Lung (tissue), 12 donors: Measurements from ENCODE around the gene TSR3. TPM values are rescaled to one million over a fixed set of nuclear protein-coding genes. Genes with fewer than 3 reads are reported as not detected.
A peak's percentile ranks its signal among the peaks of the same experiment; 100 is the strongest.

Experiments used
- ATAC-seq: fragments of 200-7000 bp; cut with Tn5 transposase; one replicate; pipeline ENCODE4 v1.9.1; 2020; ENCODE audit warnings: moderate number of reproducible peaks; ENCODE audit not compliant: insufficient read depth, low FRiP score
- DNase-seq, 3 donors: peaks; one replicate each; pipeline ENCODE4 v3.0.0-alpha.2; 2013 to 2017
- H3K27ac ChIP-seq, 2 donors: one replicate each; pipeline ENCODE4 v1.5.1; 2013; ENCODE audit warnings: mild to moderate bottlenecking in 2 of 2, moderate library complexity in 2 of 2, control low read depth in 1 of 2, inconsistent platforms in 1 of 2, low read depth in 1 of 2, low read length in 1 of 2
- H3K27me3 ChIP-seq, 3 donors: one replicate each; pipeline ENCODE4 v1.5.1; 2013; ENCODE audit warnings: low read length in 2 of 3; ENCODE audit not compliant: control insufficient read depth in 3 of 3, insufficient read depth in 3 of 3
- H3K36me3 ChIP-seq, 4 donors: one replicate each; pipeline ENCODE4 v1.5.1; 2013; ENCODE audit warnings: low read length in 4 of 4, mild to moderate bottlenecking in 1 of 4, moderate library complexity in 1 of 4; ENCODE audit not compliant: control insufficient read depth in 4 of 4, insufficient read depth in 4 of 4
- H3K4me1 ChIP-seq, 5 donors: one replicate each; pipeline ENCODE4 v1.5.1; 2013; ENCODE audit warnings: low read length in 5 of 5, mild to moderate bottlenecking in 2 of 5, moderate library complexity in 1 of 5; ENCODE audit not compliant: control insufficient read depth in 5 of 5, insufficient read depth in 5 of 5
- H3K4me3 ChIP-seq: one replicate; pipeline ENCODE4 v1.5.1; 2013; ENCODE audit warnings: mild to moderate bottlenecking, control low read depth, moderate library complexity
- H3K9ac ChIP-seq, 2 donors: one replicate each; pipeline ENCODE4 v1.5.1; 2013; ENCODE audit warnings: low read length in 2 of 2, control low read depth in 1 of 2; ENCODE audit not compliant: insufficient read depth in 1 of 2
- H3K9me3 ChIP-seq, 4 donors: one replicate each; pipeline ENCODE4 v1.5.1; 2013; ENCODE audit warnings: low read length in 3 of 4, mild to moderate bottlenecking in 1 of 4, moderate library complexity in 1 of 4; ENCODE audit not compliant: control insufficient read depth in 4 of 4, insufficient read depth in 3 of 4
- CTCF ChIP-seq: IDR thresholded peaks from 2 replicates; pipeline ENCODE4 v1.5.1; 2012; ENCODE audit warnings: mild to moderate bottlenecking; ENCODE audit errors: control extremely low read depth, extremely low read depth
- WGBS, 2 donors: extraction: QIAGEN DNeasy Blood & Tissue Kit; methylation state at CpG; one replicate each; pipeline ENCODE4 v1.1.7; 2013; 5-methylcytosine and 5-hydroxymethylcytosine counted together
- polyA plus RNA-seq, 2 donors: library from polyadenylated mRNA; stranded (reverse); fragments of 200-250 nt; gene quantifications; one replicate each; pipeline ENCODE4 v1.2.1, GENCODE V29; 2013
- total RNA-seq, 2 donors: library from RNA; depleted of rRNA in 1 of 2; stranded (reverse); fragments of >200 nt in 1 of 2; gene quantifications; one replicate each; pipeline ENCODE4 v1.2.1, GENCODE V29; 2014 to 2021
- donor health status: control.
- donor health status: control.
- donor health status: Bipolar disorder and iron deficiency.
- donor health status: healthy.
- donor health status: DM: yes; HTN: yes; CAD: no.

The TSR3 gene
- total and polyA plus RNA-seq, 4 donors, result 32.5 to 66.4 (median 56.6) TPM

DNA sequence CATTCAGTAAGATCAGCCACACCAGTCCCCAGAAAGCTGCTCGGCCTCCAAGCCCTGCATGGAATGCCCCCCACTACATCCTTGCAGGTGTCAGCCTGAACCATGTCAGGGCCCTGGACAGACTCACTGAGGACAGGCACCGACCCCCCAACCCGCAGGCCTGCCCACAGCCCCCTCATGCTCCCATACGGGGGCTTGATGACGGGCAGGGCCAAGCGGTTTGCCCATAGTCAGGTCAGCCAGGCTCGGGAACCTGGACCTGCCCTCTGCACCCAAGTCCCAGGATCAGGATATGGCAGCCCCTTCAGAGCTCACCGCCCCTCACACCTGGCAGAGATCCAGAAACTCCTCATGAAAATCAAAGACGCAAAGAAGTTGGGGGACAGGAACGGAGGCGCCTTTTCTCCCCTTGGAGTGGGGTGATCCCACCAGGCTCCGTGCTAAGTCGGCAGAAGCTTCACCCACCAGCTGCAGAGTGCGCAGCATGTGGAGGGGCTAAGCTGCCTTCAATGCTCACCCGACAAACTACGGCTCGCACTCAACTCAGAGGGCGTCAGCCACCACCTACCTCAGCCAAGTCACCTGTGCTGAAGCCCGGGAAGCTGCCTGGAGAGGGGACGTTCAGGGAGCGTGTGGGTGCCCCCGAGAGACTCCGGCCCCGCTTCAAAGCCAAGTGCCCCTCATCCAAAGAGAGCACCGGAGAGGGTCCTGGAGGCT is 26.6 kb upstream of the TSR3 start:
- no peak for TF ChIP-seq CTCF

GRCh38 chr16:1377406-1378010 is 25.8 kb upstream of the TSR3 start:
- no peak overlapping the region for H3K27ac ChIP-seq
- no peak overlapping the region for H3K4me3 ChIP-seq
- DNase-seq (no peak), ATAC-seq (no peak)
- H3K4me1 ChIP-seq, result peaks cover 0 to 6% (median 0%) of the 10 kb centered on the region in 5 donors
- peaks cover 4 to 25% (median 9%) of the 10 kb centered on the region in 4 donors for H3K36me3 ChIP-seq
- H3K27me3 ChIP-seq, result peaks cover 0 to 4% (median 0%) of the 10 kb centered on the region in 3 donors
- no peaks in the 10 kb centered on the region for H3K9me3 ChIP-seq
- no peak overlapping the region for H3K9ac ChIP-seq
- TF ChIP-seq CTCF, result no peak
- 90 to 93% methylated on average over 10 of the region's 10 CpGs for WGBS, 2 donors

More for the DNA sequence above, 26.6 kb upstream of the TSR3 start:
- Histone ChIP-seq H3K27ac (peak overlapping the region in 1 of 2 donors; percentile 97), H3K4me1 (peaks cover 0 to 6% (median 0%) of the 10 kb centered on the region in 5 donors), H3K4me3 (no peak overlapping the region), H3K9ac (no peak overlapping the region), H3K27me3 (peaks cover 0 to 4% (median 0%) of the 10 kb centered on the region in 3 donors), H3K9me3 (no peaks in the 10 kb centered on the region), H3K36me3 (peaks cover 4 to 26% (median 9%) of the 10 kb centered on the region in 4 donors)
- ATAC-seq, result no peak
- WGBS, 2 donors, result 96 to 97% methylated on average over 25 of the region's 25 CpGs
- no peak for DNase-seq

DNA sequence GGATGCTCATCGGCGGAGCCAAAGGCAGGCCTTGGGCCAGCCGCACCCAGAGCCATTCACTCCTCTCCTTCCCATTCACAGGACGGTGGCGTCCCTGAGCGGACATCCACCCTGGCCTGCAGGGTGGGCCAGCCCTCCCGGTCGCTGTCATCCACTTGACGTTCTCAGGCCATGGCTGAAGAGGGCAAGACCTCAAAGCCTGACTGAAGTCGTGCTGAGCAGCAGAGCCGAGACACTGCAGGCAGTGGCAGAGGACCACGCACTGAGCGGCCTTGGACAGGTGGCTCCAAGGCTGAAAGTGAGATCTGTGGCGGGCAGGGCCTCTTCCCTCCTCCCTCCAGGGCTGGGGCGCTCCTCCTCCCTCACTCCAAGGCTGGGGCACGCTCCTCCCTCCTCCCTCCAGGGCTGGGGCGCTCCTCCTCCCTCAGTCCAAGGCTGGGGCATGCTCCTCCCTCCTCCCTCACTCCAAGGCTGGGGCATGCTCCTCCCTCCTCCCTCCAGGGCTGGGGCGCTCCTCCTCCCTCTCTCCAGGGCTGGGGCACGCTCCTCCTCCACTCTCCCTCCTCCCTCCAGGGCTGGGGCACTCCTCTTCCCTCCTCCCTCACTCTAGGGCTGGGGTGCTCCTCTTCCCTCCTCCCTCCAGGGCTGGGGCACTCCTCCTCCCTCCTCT is 24.2 kb upstream of the TSR3 start:
- H3K9ac ChIP-seq, result no peak overlapping the region
- no peak overlapping the region for H3K27ac ChIP-seq
- no peak for DNase-seq
- H3K4me3 ChIP-seq, result no peak overlapping the region
- ATAC-seq, result no peak
- 94 to 100% methylated on average over 17 to 19 of the region's 19 CpGs for WGBS, 2 donors
- H3K9me3 ChIP-seq, result no peaks in the 10 kb centered on the region
- peaks cover 0 to 26% (median 5%) of the 10 kb centered on the region in 4 donors for H3K36me3 ChIP-seq
- peaks cover 0 to 4% (median 0%) of the 10 kb centered on the region in 3 donors for H3K27me3 ChIP-seq
- TF ChIP-seq CTCF, result no peak
- peaks cover 0 to 6% (median 0%) of the 10 kb centered on the region in 5 donors for H3K4me1 ChIP-seq
